ENCODE measurements around the gene MAML3.

The MAML3 gene

DNA sequence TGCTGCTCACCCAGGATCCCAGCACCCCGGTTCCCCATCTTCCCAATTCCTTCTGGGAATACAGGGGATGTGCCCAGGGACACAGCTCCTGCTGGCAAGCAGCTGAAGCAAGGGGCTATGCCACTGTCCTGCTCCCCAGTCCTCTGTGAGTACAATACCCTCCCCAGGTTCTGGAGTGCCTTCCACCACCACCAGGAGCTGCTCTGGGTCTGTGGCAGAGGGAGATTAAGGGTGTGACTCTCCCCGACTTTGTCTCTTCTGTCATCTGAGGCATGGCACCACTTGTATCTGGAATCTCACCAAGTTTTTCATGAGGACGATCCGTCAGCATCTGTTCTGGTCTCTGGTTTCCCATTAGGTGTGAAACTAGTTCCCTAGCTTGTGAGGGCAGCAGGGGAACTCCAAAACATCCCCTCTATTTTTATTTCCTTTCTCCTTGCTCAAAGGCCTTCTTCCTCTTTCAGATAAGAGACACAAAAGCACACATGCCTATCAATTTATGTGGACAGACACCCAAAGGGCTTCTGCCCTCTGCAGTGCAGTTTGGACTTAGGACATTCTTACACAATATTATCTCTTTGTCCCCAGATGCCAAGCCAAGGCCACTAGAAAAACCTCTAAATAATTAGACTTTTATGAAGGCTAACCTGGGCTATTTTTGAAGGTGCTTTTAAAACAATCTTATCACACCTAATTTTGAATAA, 461.5 kb downstream of the MAML3 start:
- no peak for DNase-seq

- DNase-seq: no peak
Observed at GRCh38 chr4:139690419-139690818, 463.6 kb downstream of the MAML3 start.

DNA sequence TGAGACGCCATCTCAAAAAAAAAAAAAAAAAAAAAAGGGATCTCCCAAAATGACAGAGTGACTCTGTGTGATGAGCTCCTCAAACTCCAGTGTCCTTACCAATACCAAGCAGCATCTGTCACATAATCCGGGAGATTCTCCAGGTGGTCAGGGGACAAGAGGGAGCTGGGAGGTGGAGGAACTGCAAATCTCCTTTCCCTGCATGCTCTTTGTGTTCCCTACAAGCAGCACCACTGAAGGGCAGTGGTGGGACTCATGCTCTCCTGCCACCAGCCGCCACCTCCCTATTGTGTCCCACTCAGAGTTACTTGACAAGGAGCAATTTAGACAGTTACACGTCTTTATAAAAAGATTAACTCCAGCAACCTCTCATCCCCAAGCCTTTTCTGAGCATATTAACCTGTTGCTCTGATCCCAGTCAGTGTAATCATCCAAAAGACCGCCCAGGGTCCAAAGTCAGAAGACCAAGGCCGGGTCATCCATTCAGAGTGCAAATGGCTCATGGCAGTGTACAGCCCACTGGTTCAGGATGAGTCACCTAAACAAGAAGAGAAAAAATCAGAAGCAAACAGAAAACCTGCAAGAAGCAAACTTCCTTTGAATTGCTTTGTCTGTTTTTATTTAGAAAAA, 464.8 kb downstream of the MAML3 start:
- DNase-seq: no peak

GRCh38 chr4:139686988-139687387, 467.0 kb downstream of the MAML3 start:
- no peak for DNase-seq

GRCh38 chr4:139686130-139686529, 467.9 kb downstream of the MAML3 start:
- DNase-seq: no peak

DNA sequence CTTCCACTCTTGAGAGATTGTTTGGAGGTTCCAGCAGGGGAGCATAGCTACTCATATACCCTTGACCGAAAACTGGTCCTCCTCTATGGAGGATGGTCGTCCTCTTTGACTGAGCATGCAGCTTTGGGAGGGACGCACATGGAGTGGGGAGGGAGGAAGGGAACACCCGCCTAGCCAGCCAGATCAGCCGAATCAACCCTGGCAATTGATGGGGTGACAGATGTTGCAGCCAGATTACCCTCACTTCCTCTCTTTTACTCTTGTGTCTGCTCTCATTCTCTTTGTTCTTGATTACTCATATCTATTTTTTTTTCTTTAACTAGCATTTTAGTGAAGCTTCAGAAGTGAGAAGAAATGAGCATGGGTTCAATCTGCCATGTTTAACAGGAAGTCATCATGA, 468.8 kb downstream of the MAML3 start:
- DNase-seq: no peak

- no peak for DNase-seq
Observed at GRCh38 chr4:139684351-139684750, 469.6 kb downstream of the MAML3 start.

- DNase-seq: no peak
Observed at GRCh38 chr4:139682741-139683151, 471.2 kb downstream of the MAML3 start.

- no peak for DNase-seq
Observed at GRCh38 chr4:139682309-139682708, 471.7 kb downstream of the MAML3 start.

DNA sequence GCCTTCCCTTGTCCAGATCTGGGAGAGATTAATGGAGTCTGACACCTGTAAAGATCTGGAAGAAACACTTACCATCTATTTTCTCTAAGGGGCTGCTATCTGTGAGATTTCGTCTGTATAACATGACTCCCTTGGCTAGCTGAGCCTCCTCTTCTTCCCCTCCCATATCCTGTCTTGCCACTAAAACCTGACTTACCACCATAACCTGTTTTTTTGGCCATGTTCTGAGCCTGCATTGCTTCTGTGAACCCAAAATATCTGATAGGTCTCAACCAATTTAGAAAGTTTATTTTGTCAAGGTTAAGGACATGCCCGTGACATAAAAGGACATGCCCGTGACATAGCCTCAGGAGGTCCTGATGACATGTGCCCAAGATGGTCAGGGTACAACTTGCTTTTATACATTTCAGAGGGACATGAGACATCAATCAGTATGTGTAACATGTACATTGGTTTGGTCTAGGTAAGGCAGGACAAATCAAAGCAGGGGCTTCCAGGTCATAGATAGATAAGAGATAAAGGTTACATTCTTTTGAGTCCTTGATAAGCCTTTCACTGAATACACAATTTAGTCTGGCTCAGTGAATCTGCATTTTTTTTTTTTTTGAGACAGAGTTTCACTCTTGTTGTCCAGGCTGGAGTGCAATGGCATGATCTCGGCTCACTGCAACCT, 476.9 kb downstream of the MAML3 start:
- DNase-seq: no peak

GRCh38 chr4:139676365-139676764, 477.6 kb downstream of the MAML3 start:
- no peak for DNase-seq

DNA sequence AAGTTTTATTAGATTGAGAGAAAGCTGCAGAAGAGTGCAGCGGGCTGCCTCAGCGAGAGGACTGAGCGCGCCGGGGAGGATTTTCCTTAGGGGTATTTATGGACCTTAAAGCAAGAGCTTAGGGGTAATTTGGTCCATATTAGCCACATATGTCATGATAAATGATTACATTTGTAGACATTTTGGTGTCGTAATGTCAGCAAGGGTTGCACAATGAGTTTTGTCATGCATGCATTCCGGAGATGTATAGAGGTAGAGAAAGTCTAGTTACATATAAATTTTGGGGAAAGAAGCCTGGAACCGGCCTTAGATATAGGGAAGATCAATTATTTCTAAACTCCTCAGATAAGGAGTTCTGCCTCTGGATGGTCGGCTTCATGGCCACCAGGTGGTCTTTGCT, 478.3 kb downstream of the MAML3 start:
- DNase-seq: no peak

- DNase-seq: no peak
Observed at GRCh38 chr4:139674875-139675550, 479.0 kb downstream of the MAML3 start.

DNA sequence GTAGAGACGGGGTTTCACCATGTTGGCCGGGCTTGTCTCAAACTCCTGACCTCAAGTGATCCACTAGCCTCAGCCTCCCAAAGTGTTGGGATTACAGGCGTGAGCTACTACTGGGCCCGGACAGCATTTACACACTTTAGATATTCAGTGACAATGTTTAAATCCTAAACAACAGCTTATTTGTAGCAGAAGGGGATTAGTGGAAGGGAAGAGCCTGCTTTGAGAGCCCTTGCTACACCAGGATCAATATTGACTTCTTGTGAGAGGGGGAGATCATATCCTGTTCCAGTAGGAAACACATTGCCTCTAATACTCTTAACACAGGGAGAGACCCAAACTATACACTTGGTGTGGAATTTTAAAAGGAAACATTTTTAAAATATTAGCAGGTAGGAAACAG, 481.3 kb downstream of the MAML3 start:
- no peak for DNase-seq

- no peak for DNase-seq
Observed at GRCh38 chr4:139672215-139672614, 481.8 kb downstream of the MAML3 start.

GRCh38 chr4:139670775-139671174, 483.2 kb downstream of the MAML3 start:
- no peak for DNase-seq

DNA sequence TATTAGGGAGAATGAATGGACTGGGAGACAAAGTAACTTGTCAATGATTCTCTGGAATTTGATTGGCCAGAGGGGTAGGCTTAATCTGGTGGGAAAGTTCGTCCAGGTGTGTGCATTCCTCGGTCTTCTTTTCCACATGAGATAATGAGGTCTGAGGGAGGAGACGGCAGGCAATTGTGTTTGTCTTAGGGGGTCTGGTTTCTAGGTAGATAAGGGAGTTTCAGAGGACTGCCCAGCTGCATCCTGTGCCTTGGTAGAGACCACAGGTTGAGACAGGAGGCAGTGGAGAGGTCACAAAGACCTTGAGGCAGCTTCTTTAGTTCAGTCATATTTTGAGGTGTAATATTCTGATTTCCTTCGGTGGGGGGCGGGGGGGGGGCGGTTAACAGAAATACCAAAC, 484.1 kb downstream of the MAML3 start:
- DNase-seq: no peak

DNA sequence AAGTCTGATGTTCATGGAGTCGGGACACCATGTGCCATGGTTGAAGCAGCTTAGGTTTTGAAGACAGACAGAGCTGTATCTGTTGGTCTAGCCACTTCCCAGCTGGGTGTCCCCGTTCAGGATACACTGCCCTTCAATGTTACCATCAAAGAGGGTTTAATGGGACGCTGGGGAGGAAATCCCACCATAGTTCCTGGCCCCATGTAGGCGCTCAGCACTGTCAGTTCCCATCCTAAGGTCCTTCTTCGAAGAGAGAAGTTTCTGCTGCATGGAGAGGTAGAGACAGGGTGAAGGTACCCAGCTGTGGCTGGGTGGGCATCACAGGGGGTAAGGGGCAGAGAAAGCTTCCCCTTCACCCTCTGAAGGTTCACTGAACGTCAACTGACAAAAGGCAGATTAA, 484.6 kb downstream of the MAML3 start:
- DNase-seq: no peak

DNA sequence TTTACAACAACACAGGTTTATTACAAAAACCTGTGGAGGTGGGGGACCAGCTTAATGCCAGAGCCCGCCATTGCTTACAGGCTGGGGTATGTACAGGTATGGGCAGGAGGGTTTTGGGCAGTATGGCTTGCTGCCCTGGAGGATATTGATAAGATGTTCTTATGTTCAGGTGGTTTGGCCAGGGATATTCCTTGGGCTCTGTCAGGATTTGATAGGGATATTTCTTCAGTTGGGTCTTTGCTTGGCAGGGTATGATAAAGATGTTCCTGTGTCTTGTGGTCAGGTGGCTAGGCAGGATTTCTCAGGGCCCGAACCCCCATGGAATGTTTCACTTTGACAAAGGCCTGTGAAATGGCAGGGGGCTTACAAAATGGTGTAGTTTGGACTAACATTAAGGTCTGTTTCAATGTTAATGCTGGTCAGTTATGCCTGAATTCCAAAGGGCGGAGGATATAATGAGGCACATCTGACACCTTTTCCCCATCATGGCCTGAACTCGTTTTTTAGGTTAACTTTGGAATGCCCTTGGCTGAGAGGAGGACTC, 485.3 kb downstream of the MAML3 start:
- no peak for DNase-seq

- no peak for DNase-seq
Observed at GRCh38 chr4:139668036-139668435, 485.9 kb downstream of the MAML3 start.
